CD14-positive monocyte (primary cell): ENCODE results near the gene SETBP1. TPM values are rescaled to one million over a fixed set of nuclear protein-coding genes. Genes with fewer than 3 reads are reported as not detected.

Experiments used
- DNase-seq, 3 donors: peaks; one replicate each; pipeline ENCODE4 v3.0.0-alpha.2; 2011 to 2022
- H2AFZ ChIP-seq: 2 replicates; pipeline ENCODE4 v1.6.0; 2012; ENCODE audit warnings: mild to moderate bottlenecking, low read depth, low read length, inconsistent platforms; ENCODE audit not compliant: insufficient read depth, poor library complexity, severe bottlenecking
- H3K27ac ChIP-seq, 2 donors: 1 replicate in 1 of 2; 2 replicates in 1 of 2; pipeline ENCODE4 v1.5.1; 2012 to 2013; ENCODE audit warnings: low read length in 2 of 2, control low read depth in 1 of 2, inconsistent platforms in 1 of 2, low read depth in 1 of 2, mild to moderate bottlenecking in 1 of 2
- H3K27me3 ChIP-seq, 2 donors: one replicate each; pipeline versions ENCODE4 v1.6.0 to v1.6.1; 2011 to 2013; ENCODE audit warnings: low read length in 2 of 2; ENCODE audit not compliant: control insufficient read depth in 2 of 2, insufficient read depth in 2 of 2
- H3K36me3 ChIP-seq, 2 donors: replicated peaks in 1 of 2; 1 replicate in 1 of 2; 2 replicates in 1 of 2; pipeline versions ENCODE4 v1.5.1 to v1.6.1; 2012 to 2013; ENCODE audit warnings: low read length in 2 of 2, control low read depth in 1 of 2, inconsistent platforms in 1 of 2, mild to moderate bottlenecking in 1 of 2; ENCODE audit not compliant: insufficient read depth in 2 of 2, control insufficient read depth in 1 of 2
- H3K4me1 ChIP-seq, 2 donors: 1 replicate in 1 of 2; 2 replicates in 1 of 2; pipeline versions ENCODE4 v1.5.1 to v1.6.1; 2012 to 2013; ENCODE audit warnings: low read length in 2 of 2, control low read depth in 1 of 2, inconsistent platforms in 1 of 2, mild to moderate bottlenecking in 1 of 2, moderate library complexity in 1 of 2; ENCODE audit not compliant: insufficient read depth in 2 of 2, control insufficient read depth in 1 of 2
- H3K4me2 ChIP-seq: replicated peaks from 2 replicates; pipeline ENCODE3; 2012; ENCODE audit warnings: low read length, moderate library complexity, mild to moderate bottlenecking; ENCODE audit not compliant: poor library complexity, severe bottlenecking; ENCODE audit errors: extremely low read depth
- H3K4me3 ChIP-seq, 3 experiments: fragments of 200-600 bp in 1 of 3; sonication (generic) in 1 of 3; replicated peaks in 1 of 3; 1 replicate in 2 of 3; 2 replicates in 1 of 3; pipeline ENCODE4 v1.5.1; 2011 to 2013; ENCODE audit warnings: low read length in 3 of 3, mild to moderate bottlenecking in 3 of 3, control low read depth in 2 of 3, low read depth in 2 of 3, inconsistent platforms in 1 of 3, moderate library complexity in 1 of 3
- H3K79me2 ChIP-seq: 2 replicates; pipeline ENCODE4 v1.6.0; 2012; ENCODE audit warnings: mild to moderate bottlenecking, control low read depth, inconsistent platforms, low read length, moderate library complexity; ENCODE audit not compliant: insufficient read depth
- H3K9ac ChIP-seq: 2 replicates; pipeline ENCODE4 v1.6.0; 2017; ENCODE audit warnings: low read length, mild to moderate bottlenecking; ENCODE audit not compliant: insufficient read depth, poor library complexity, severe bottlenecking
- H3K9me3 ChIP-seq, 2 donors: replicated peaks in 1 of 2; 1 replicate in 1 of 2; 2 replicates in 1 of 2; pipeline versions ENCODE4 v1.5.1 to v1.6.1; 2012 to 2013; ENCODE audit warnings: low read length in 2 of 2, control low read depth in 1 of 2; ENCODE audit not compliant: control insufficient read depth in 1 of 2, insufficient read depth in 1 of 2
- H4K20me1 ChIP-seq: 2 replicates; pipeline ENCODE4 v1.6.0; 2012; ENCODE audit warnings: mild to moderate bottlenecking, low read length, control low read depth, moderate library complexity; ENCODE audit not compliant: insufficient read depth
- H3K27ac Mint-ChIP-seq, 7 donors: one replicate each; pipeline ENCODE4 v1.8.0; 2020; ENCODE audit warnings: mild to moderate bottlenecking in 7 of 7, mixed read lengths in 7 of 7, moderate library complexity in 6 of 7, inconsistent platforms in 2 of 7
- H3K27me3 Mint-ChIP-seq, 3 donors: one replicate each; pipeline ENCODE4 v1.8.0; 2021 to 2022; ENCODE audit warnings: low read depth in 3 of 3, mild to moderate bottlenecking in 3 of 3, mixed read lengths in 3 of 3, moderate library complexity in 3 of 3, inconsistent platforms in 1 of 3
- H3K36me3 Mint-ChIP-seq, 2 donors: one replicate each; pipeline ENCODE4 v1.8.0; 2020; ENCODE audit warnings: mixed read lengths in 2 of 2, inconsistent platforms in 1 of 2, mild to moderate bottlenecking in 1 of 2
- H3K4me1 Mint-ChIP-seq: one replicate; pipeline ENCODE4 v1.8.0; 2020; ENCODE audit warnings: mild to moderate bottlenecking, mixed read lengths
- H3K4me3 Mint-ChIP-seq, 2 donors: one replicate each; pipeline ENCODE4 v1.8.0; 2020; ENCODE audit warnings: mild to moderate bottlenecking in 2 of 2, mixed read lengths in 2 of 2, moderate library complexity in 1 of 2
- H3K9me3 Mint-ChIP-seq, 7 donors: one replicate each; pipeline ENCODE4 v1.8.0; 2020 to 2022; ENCODE audit warnings: mixed read lengths in 7 of 7, mild to moderate bottlenecking in 6 of 7, moderate library complexity in 6 of 7, inconsistent platforms in 2 of 7
- WGBS: methylation state at CpG from one replicate; pipeline ENCODE4 v1.1.5; 2013; ENCODE audit warnings: missing lambda C conversion rate; ENCODE audit not compliant: insufficient coverage; 5-methylcytosine and 5-hydroxymethylcytosine counted together
- intact Hi-C, 2 donors: fragments of 100-400 bp; cut with micrococcal nuclease; formaldehyde crosslinking; loops; one replicate each; pipeline versions ENCODE4 v1.15.0 to v1.15.1; 2023
- polyA plus RNA-seq, 3 donors: library from polyadenylated mRNA; depleted of rRNA in 1 of 3; unstranded in 2 of 3; stranded (reverse) in 1 of 3; fragments of 300-500 nt in 2 of 3; fragments of >200 nt in 1 of 3; fragmentation: Illumina TruSeq in 2 of 3; gene quantifications; 1 replicate in 2 of 3; 2 replicates in 1 of 3; pipeline ENCODE4 v1.2.3, GENCODE V29; 2012 to 2021
- TF ChIP-seq, protein P1 (sequence below): fragments of 200-600 bp; IDR thresholded peaks from one replicate; pipeline ENCODE4 v1.8.0; 2022; ENCODE audit warnings: antibody characterized with exemption, mild to moderate bottlenecking

SETBP1 gene
- polyA plus RNA-seq, 3 donors: 0.01 to 1.2 TPM; not detected in 1

DNA sequence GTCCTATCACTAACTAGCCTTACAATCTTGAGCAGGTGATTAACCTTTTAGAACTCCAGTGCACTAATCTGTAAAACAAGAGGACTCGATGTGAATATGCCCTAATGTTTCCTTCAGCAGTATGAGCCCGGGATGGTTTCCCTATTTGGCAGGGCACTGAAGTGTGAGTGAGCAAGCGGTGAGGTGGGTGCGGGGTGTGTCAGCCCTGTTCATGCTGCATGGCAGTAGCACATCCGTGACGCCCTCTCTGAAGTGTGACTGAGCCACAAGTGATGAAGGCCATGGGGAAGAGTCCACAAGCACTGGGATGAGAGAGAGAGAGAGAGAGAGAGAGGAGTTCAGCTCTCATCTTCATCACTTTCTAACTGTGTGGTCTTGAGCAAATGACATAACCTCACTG lies 168.7 kb downstream of the SETBP1 start:
- Mint-ChIP-seq H3K9me3 (peaks cover 0 to 4% (median 2%) of the 10 kb centered on the region in 7 donors), H3K4me3 (no peak overlapping the region), H3K27me3 (peaks cover 6 to 19% (median 12%) of the 10 kb centered on the region in 3 donors), H3K4me1 (peaks cover 8% of the 10 kb centered on the region), H3K36me3 (no peaks in the 10 kb centered on the region), H3K27ac (no peak overlapping the region)
- Histone ChIP-seq H3K4me1 (no peaks in the 10 kb centered on the region), H3K27me3 (peaks cover 2 to 8% of the 10 kb centered on the region in 2 donors), H3K9ac (no peak overlapping the region), H3K4me2 (no peak overlapping the region), H3K4me3 (no peak overlapping the region), H2AFZ (no peak overlapping the region), H3K9me3 (no peaks in the 10 kb centered on the region), H3K79me2 (no peaks in the 10 kb centered on the region), H4K20me1 (no peaks in the 10 kb centered on the region), H3K36me3 (no peaks in the 10 kb centered on the region), H3K27ac (no peak overlapping the region)
- TF ChIP-seq, protein P1, sequence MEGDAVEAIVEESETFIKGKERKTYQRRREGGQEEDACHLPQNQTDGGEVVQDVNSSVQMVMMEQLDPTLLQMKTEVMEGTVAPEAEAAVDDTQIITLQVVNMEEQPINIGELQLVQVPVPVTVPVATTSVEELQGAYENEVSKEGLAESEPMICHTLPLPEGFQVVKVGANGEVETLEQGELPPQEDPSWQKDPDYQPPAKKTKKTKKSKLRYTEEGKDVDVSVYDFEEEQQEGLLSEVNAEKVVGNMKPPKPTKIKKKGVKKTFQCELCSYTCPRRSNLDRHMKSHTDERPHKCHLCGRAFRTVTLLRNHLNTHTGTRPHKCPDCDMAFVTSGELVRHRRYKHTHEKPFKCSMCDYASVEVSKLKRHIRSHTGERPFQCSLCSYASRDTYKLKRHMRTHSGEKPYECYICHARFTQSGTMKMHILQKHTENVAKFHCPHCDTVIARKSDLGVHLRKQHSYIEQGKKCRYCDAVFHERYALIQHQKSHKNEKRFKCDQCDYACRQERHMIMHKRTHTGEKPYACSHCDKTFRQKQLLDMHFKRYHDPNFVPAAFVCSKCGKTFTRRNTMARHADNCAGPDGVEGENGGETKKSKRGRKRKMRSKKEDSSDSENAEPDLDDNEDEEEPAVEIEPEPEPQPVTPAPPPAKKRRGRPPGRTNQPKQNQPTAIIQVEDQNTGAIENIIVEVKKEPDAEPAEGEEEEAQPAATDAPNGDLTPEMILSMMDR: no peak
- DNase-seq: no peak
- WGBS: 92% methylated on average over 4 of the region's 6 CpGs
- intact Hi-C loops: no loop called here

GRCh38 chr18:44850001-44850400 lies 169.3 kb downstream of the SETBP1 start:
- H3K36me3 Mint-ChIP-seq: no peaks in the 10 kb centered on the region
- peaks cover 0 to 4% (median 0%) of the 10 kb centered on the region in 7 donors for H3K9me3 Mint-ChIP-seq
- WGBS: 100% methylated on average over 1 of the region's 2 CpGs
- Histone ChIP-seq H4K20me1 (no peaks in the 10 kb centered on the region), H3K79me2 (no peaks in the 10 kb centered on the region), H3K9me3 (no peaks in the 10 kb centered on the region), H3K4me2 (no peak overlapping the region), H3K4me1 (no peaks in the 10 kb centered on the region), H3K27ac (no peak overlapping the region), H3K27me3 (peaks cover 2 to 8% of the 10 kb centered on the region in 2 donors), H3K9ac (no peak overlapping the region), H3K36me3 (no peaks in the 10 kb centered on the region), H2AFZ (no peak overlapping the region), H3K4me3 (no peak overlapping the region)
- intact Hi-C loops: no loop called here
- H3K27ac Mint-ChIP-seq: no peak overlapping the region
- TF ChIP-seq, protein P1: no peak
- DNase-seq: no peak
- H3K4me3 Mint-ChIP-seq: no peak overlapping the region
- H3K27me3 Mint-ChIP-seq: peaks cover 2 to 19% (median 10%) of the 10 kb centered on the region in 3 donors
- peaks cover 11% of the 10 kb centered on the region for H3K4me1 Mint-ChIP-seq
